Epidermal melanocyte (primary cell): Measurements from ENCODE around the gene USF1.
"Not testable (repeated sequence)": the region's sequence is repeated elsewhere in the genome, so short reads cannot be mapped to it uniquely, and the experiment has no call there.

Experiments
- DNase-seq: peaks from one replicate; pipeline ENCODE4 v3.0.0; 2011; ENCODE audit warnings: low spot score; ENCODE audit not compliant: insufficient read length

USF1 gene

DNA sequence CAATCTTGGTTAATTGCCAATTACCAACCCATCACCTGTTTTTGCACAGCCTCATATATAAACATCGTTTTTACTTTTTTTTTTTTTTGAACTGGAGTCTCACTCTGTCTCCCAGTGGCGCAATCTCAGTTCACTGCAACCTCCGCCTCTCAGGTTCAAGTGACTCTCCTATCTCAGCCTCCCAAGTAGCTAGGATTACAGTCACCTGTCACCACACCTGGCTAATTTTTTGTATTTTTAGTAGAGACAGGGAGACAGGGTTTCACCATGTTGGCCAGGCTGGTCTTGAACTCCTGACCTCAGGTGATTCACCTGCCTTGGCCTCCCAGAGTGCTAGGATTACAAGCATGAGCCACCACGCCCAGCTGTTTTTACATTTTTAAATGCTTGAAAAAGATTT lies 53.7 kb downstream of the USF1 start:
- DNase-seq = not testable (repeated sequence)
